ENCODE results near the gene KDELR1. TPM values are rescaled to one million over a fixed set of nuclear protein-coding genes. Genes with fewer than 3 reads are reported as not detected.

KDELR1 gene
- total RNA-seq, 1 experiment from 2014 or later: 113 TPM

GRCh38 chr19:48332662-48333466 lies 58.5 kb downstream of the KDELR1 start:
- Mint-ChIP-seq H3K36me3 (ENCODE audit: insufficient read depth, unreplicated experiment) (peaks cover 45% of the 10 kb centered on the region), H3K4me1 (ENCODE audit: insufficient read depth, unreplicated experiment) (peaks cover 32% of the 10 kb centered on the region), H3K27me3 (ENCODE audit: insufficient read depth, unreplicated experiment) (no peaks in the 10 kb centered on the region), H3K9me3 (ENCODE audit: unreplicated experiment) (no peaks in the 10 kb centered on the region), H3K27ac (ENCODE audit: low read depth, unreplicated experiment) (peak overlapping the region; percentile 85), H3K4me3 (ENCODE audit: unreplicated experiment) (peak overlapping the region; percentile 89)
- TF ChIP-seq, protein P1, sequence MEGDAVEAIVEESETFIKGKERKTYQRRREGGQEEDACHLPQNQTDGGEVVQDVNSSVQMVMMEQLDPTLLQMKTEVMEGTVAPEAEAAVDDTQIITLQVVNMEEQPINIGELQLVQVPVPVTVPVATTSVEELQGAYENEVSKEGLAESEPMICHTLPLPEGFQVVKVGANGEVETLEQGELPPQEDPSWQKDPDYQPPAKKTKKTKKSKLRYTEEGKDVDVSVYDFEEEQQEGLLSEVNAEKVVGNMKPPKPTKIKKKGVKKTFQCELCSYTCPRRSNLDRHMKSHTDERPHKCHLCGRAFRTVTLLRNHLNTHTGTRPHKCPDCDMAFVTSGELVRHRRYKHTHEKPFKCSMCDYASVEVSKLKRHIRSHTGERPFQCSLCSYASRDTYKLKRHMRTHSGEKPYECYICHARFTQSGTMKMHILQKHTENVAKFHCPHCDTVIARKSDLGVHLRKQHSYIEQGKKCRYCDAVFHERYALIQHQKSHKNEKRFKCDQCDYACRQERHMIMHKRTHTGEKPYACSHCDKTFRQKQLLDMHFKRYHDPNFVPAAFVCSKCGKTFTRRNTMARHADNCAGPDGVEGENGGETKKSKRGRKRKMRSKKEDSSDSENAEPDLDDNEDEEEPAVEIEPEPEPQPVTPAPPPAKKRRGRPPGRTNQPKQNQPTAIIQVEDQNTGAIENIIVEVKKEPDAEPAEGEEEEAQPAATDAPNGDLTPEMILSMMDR (IDR thresholded peaks at IDR 0.05; ENCODE audit: unreplicated experiment): no peak
- intact Hi-C loops (cut with micrococcal nuclease): loop anchor here (1.0 to 5.0 kb wide), 3 partner anchors 13 to 66 kb away; partner anchors contain the start of genes GRIN2D and KDELR1
- BruUV-seq (replicated peaks): no TSS peak
- ChIA-PET POLR2A (interaction anchor here (0.7 to 4.2 kb wide), 14 partner anchors 8 to 287 kb away, joined by 3 to 139 read pairs (median 4); partner anchors contain the start of genes EMP3, GRWD1, KDELR1 and SPHK2), CTCF (interaction anchor here (0.8 to 3.7 kb wide), 13 partner anchors 10 to 157 kb away, joined by 3 to 33 read pairs (median 6); partner anchors contain the start of genes KDELR1 and ZNF114)
- peak; percentile 100 for DNase-seq (ENCODE audit: unreplicated experiment)

Other genes starting within 250 kb of the KDELR1 start
- gene LIG1, start 221.2 kb downstream of the KDELR1 start, total RNA-seq (2022): 12.2 and 14.6 TPM in 2 replicates
- gene ZSWIM9, start 220.9 kb downstream of the KDELR1 start, total RNA-seq (2022): 4.8 and 5.5 TPM in 2 replicates
- 16.0 and 24.0 TPM in 2 replicates for gene CARD8, start 135.6 kb downstream of the KDELR1 start, total RNA-seq (2022)
- gene ZNF114, start 121.5 kb downstream of the KDELR1 start, total RNA-seq (2022): not detected in 2 replicates
- gene EMP3, start 66.0 kb downstream of the KDELR1 start, total RNA-seq (2022): 190 and 198 TPM in 2 replicates
- 6.0 and 7.6 TPM in 2 replicates for gene TMEM143, start 27.6 kb downstream of the KDELR1 start, total RNA-seq (2022)
- not detected in 2 replicates for gene SYNGR4, start 27.2 kb downstream of the KDELR1 start, total RNA-seq (2022)
- gene GRIN2D, start 2.1 kb upstream of the KDELR1 start, total RNA-seq (2022): 0.35 and 0.39 TPM in 2 replicates
- gene GRWD1, start 54.4 kb upstream of the KDELR1 start, total RNA-seq (2022): 45.1 and 55.8 TPM in 2 replicates
- 1.6 and 2.7 TPM in 2 replicates for gene KCNJ14, start 64.0 kb upstream of the KDELR1 start, total RNA-seq (2022)
- 70.3 and 72.2 TPM in 2 replicates for gene CYTH2, start 77.8 kb upstream of the KDELR1 start, total RNA-seq (2022)
- gene LMTK3, start 120.3 kb upstream of the KDELR1 start, total RNA-seq (2022): 0.37 and 0.47 TPM in 2 replicates
- not detected in 2 replicates for gene SULT2B1, start 160.6 kb upstream of the KDELR1 start, total RNA-seq (2022)
- not detected in 2 replicates for gene SPACA4, start 215.2 kb upstream of the KDELR1 start, total RNA-seq (2022)
- gene FAM83E, start 223.5 kb upstream of the KDELR1 start, total RNA-seq (2022): 0.89 and 2.8 TPM in 2 replicates
- gene RPL18, start 227.6 kb upstream of the KDELR1 start, total RNA-seq (2022): 1,536 and 1,736 TPM in 2 replicates
- gene SPHK2, start 228.0 kb upstream of the KDELR1 start, total RNA-seq (2022): 16.3 and 18.2 TPM in 2 replicates
- gene DBP, start 245.8 kb upstream of the KDELR1 start, total RNA-seq (2022): 0.25 and 0.56 TPM in 2 replicates

Data from MCF 10A (cell line).